ENCODE measurements around the gene ADRA1B. TPM values are rescaled to one million over a fixed set of nuclear protein-coding genes. Genes with fewer than 3 reads are reported as not detected.
A peak's percentile ranks its signal among the peaks of the same experiment; 100 is the strongest.

The ADRA1B gene
- total and polyA plus RNA-seq, 2 of the 8 experiments (the other 6 are each of a cell fraction or from before 2014, with no cell fraction given): not detected

- H2AFZ ChIP-seq (ENCODE audit: low read length): no peak overlapping the region
- H3K79me2 ChIP-seq (ENCODE audit: control insufficient read depth in 1 of 2, insufficient read depth in 2 of 2, low read length in 2 of 2): no peaks in the 10 kb centered on the region
- H3K4ac ChIP-seq (replicated peaks; ENCODE audit: insufficient read length, low read depth, low read length): no peak overlapping the region
- ChIA-PET CTCF (ENCODE audit: partially characterized antibody) (interaction anchor here (1.0 to 6.3 kb wide), 10 partner anchors 8 to 469 kb away, joined by 3 to 49 read pairs (median 5); no protein-coding TSS in a partner anchor), POLR2A (ENCODE audit: partially characterized antibody) (no interaction called here)
- H4K91ac ChIP-seq (replicated peaks; ENCODE audit: insufficient read length, low read length): no peak overlapping the region
- H3K9me3 ChIP-seq (ENCODE audit: insufficient read depth in 2 of 2, low read depth in 1 of 2, low read length in 1 of 2): no peaks in the 10 kb centered on the region
- H3K4me3 ChIP-seq (ENCODE audit: extremely low read depth in 1 of 4, insufficient read depth in 2 of 4, low read depth in 3 of 4, low read length in 4 of 4): no peak overlapping the region
- no peak overlapping the region for H3K56ac ChIP-seq (replicated peaks; ENCODE audit: insufficient read length, low read depth, low read length)
- H2BK5ac ChIP-seq (ENCODE audit: low read depth, low read length): no peak overlapping the region
- H3K23me2 ChIP-seq (ENCODE audit: low read depth, low read length): peaks cover 5% of the 10 kb centered on the region; the same call in 1 of the 2 replicates
- H2AK5ac ChIP-seq (ENCODE audit: low read depth, low read length): no peak overlapping the region
- no peak overlapping the region for H3K23ac ChIP-seq (ENCODE audit: insufficient read length)
- DNase-seq (ENCODE audit: low read depth in 1 of 2, low spot score in 2 of 2) (no peak), FAIRE-seq (no peak)
- H2BK15ac ChIP-seq (ENCODE audit: low read length): no peak overlapping the region
- H3K4me2 ChIP-seq (ENCODE audit: insufficient read depth in 1 of 2, low read depth in 2 of 2, low read length in 2 of 2): no peak overlapping the region
- no peak overlapping the region for H2BK20ac ChIP-seq (ENCODE audit: low read length)
- H3K36me3 ChIP-seq (ENCODE audit: control insufficient read depth in 2 of 4, insufficient read depth in 4 of 4, low read length in 3 of 4): no peaks in the 10 kb centered on the region
- TF ChIP-seq KDM1A (IDR thresholded peaks at IDR 0.05; ENCODE audit: borderline replicate concordance, low read length) (peak; percentile 55; the same call in 1 of the 2 replicates), TBP (IDR thresholded peaks at IDR 0.05; ENCODE audit: low read depth, low read length) (no peak)
- peaks cover 0 to 4% (median 2%) of the 10 kb centered on the region in 4 experiments; a peak in 3 of 7 replicates for H3K4me1 ChIP-seq (replicated peaks in 1 of 4; ENCODE audit: control insufficient read depth in 3 of 4, insufficient read depth in 4 of 4, low read length in 3 of 4)
- H3K27ac ChIP-seq (ENCODE audit: low read depth, low read length): no peak overlapping the region
- no peaks in the 10 kb centered on the region for H3K79me1 ChIP-seq (ENCODE audit: low read depth, low read length)
- H3K9ac ChIP-seq (replicated peaks in 1 of 4; ENCODE audit: extremely low read depth in 1 of 4, low read depth in 3 of 4, low read length in 3 of 4): no peak overlapping the region
- 77% methylated on average over 4 of the region's 4 CpGs; no CpG with 5 or more reads in 1 of the 2 experiments for WGBS, 2 experiments (ENCODE audit: extremely low coverage in 1 of 2, insufficient coverage in 1 of 2, insufficient read length in 1 of 2, insufficient replicate concordance in 2 of 2, low coverage in 1 of 2, low lambda C conversion rate in 2 of 2, missing lambda C conversion rate in 1 of 2)
- H4K5ac ChIP-seq (ENCODE audit: insufficient read length, low read depth, low read length): no peak overlapping the region
- no peak overlapping the region for H3K14ac ChIP-seq (ENCODE audit: insufficient read length)
- H3K18ac ChIP-seq (ENCODE audit: extremely low read depth, low read length): no peak overlapping the region
- no peaks in the 10 kb centered on the region for H4K20me1 ChIP-seq (replicated peaks in 1 of 2; ENCODE audit: control insufficient read depth in 1 of 2, insufficient read depth in 2 of 2, low read length in 2 of 2)
- no peak overlapping the region for H2BK12ac ChIP-seq (ENCODE audit: low read depth, low read length)
- H3K27me3 ChIP-seq (replicated peaks in 1 of 4; ENCODE audit: control insufficient read depth in 3 of 4, extremely low read depth in 1 of 4, insufficient read depth in 3 of 4, low read length in 3 of 4): peaks cover 4 to 27% (median 19%) of the 10 kb centered on the region in 4 experiments
- H2BK120ac ChIP-seq (replicated peaks; ENCODE audit: low read depth, low read length): no peak overlapping the region
- no peak overlapping the region for H4K8ac ChIP-seq (ENCODE audit: extremely low read depth, insufficient read depth, low read length)
Measured at GRCh38 chr5:159912033-159912800, 4.1 kb upstream of the ADRA1B start.
